Heart right ventricle (tissue), 16 donors: ENCODE data around the gene GRIN2C. TPM values are rescaled to one million over a fixed set of nuclear protein-coding genes. Genes with fewer than 3 reads are reported as not detected.

ENCODE experiments used
- ATAC-seq, 8 donors: fragments of 200-7000 bp; cut with Tn5 transposase; one replicate each; pipeline ENCODE4 v1.9.1; 2020; ENCODE audit warnings: mild to moderate bottlenecking in 8 of 8, moderate library complexity in 8 of 8, moderate number of reproducible peaks in 1 of 8
- DNase-seq, 2 donors: peaks; one replicate each; pipeline ENCODE4 v3.0.0-alpha.2; 2020
- H3K27ac ChIP-seq, 10 donors: fragments of 200-600 bp; sonication (generic) in 2 of 10; one replicate each; pipeline versions ENCODE4 v1.5.0 to v1.8.0; 2020 to 2022; ENCODE audit warnings: mild to moderate bottlenecking in 3 of 10
- H3K27me3 ChIP-seq, 7 donors: fragments of 200-600 bp; one replicate each; pipeline ENCODE4 v1.8.0; 2021 to 2022; ENCODE audit warnings: mild to moderate bottlenecking in 2 of 7
- H3K36me3 ChIP-seq, 9 donors: fragments of 200-600 bp; sonication (generic) in 1 of 9; one replicate each; pipeline versions ENCODE4 v1.5.0 to v1.8.0; 2020 to 2022; ENCODE audit warnings: mild to moderate bottlenecking in 2 of 9
- H3K4me1 ChIP-seq, 9 donors: fragments of 200-600 bp; sonication (generic) in 1 of 9; one replicate each; pipeline versions ENCODE4 v1.5.0 to v1.8.0; 2020 to 2022; ENCODE audit warnings: mild to moderate bottlenecking in 4 of 9
- H3K4me3 ChIP-seq, 10 donors: fragments of 200-600 bp; sonication (generic) in 2 of 10; one replicate each; pipeline versions ENCODE4 v1.5.0 to v1.8.0; 2020 to 2022; ENCODE audit warnings: mild to moderate bottlenecking in 7 of 10, moderate library complexity in 2 of 10
- H3K9me3 ChIP-seq, 11 donors: fragments of 200-600 bp in 10 of 11; sonication (generic) in 2 of 11; one replicate each; pipeline versions ENCODE4 v1.5.0 to v1.8.0; 2013 to 2022; ENCODE audit warnings: mild to moderate bottlenecking in 2 of 11, control low read depth in 1 of 11, moderate library complexity in 1 of 11
- WGBS, 2 donors: extraction: QIAGEN DNeasy Blood & Tissue Kit; methylation state at CpG; one replicate each; pipeline ENCODE4 v1.1.7; 2013; ENCODE audit warnings: inconsistent platforms in 1 of 2; 5-methylcytosine and 5-hydroxymethylcytosine counted together
- intact Hi-C, 10 donors: fragments of 100-400 bp; cut with DNase I; formaldehyde crosslinking; loops; one replicate each; pipeline versions ENCODE4 v1.11.1 to v1.14.2; 2022
- polyA plus RNA-seq, 2 donors: library from polyadenylated mRNA; stranded (reverse); fragments of 200-250 nt; gene quantifications; one replicate each; pipeline ENCODE4 v1.2.3, GENCODE V29; 2013
- total RNA-seq, 10 donors: library from RNA; stranded (reverse); fragmentation: NEBNext Ultra II Directional in 3 of 10; extraction: Animal tissue kit (Norgen Biotek cat#: 25700) in 3 of 10; gene quantifications; one replicate each; pipeline versions ENCODE4 v1.2.1 to v1.2.4, GENCODE V29; 2021 to 2023
- TF ChIP-seq, protein P1 (sequence below), 9 donors: fragments of 200-600 bp; sonication (generic) in 2 of 9; IDR thresholded peaks; one replicate each; pipeline versions ENCODE4 v1.5.0 to v1.8.0; 2021 to 2022; ENCODE audit warnings: antibody characterized with exemption in 9 of 9, mild to moderate bottlenecking in 5 of 9, moderate library complexity in 1 of 9
- donor health status: Arrhythmogenic right ventricular cardiomyopathy.
- donor health status: ischemic (EF 13 %, LVEDD 7.1; RV severe dilation, severe dysfunction).
- donor health status: healthy with polysubstance abuse.
- donor health status: DM: no; HTN: yes; CAD: no.
- donor health status: DM: no; HTN: no; CAD: no.
- donor health status: ischemic (EF 25% LVEDD 6.9; RV normal size, moderate dysfunction).
- donor health status: ischemic (EF 25% LVEDD 5.7; RV mildly dilated, moderate dysfunction).
- donor health status: healthy.
- donor health status: DM: yes; HTN: yes; CAD: no.
- donor health status: Ischemic cardiomyopathy.
- donor health status: ischemic (EF 35%, LVEDD 5.7; RV mildly dilated, moderate dysfunction).
- donor health status: nonischemic (EF 11% LVEDD 7.7; RV severe dilation, severe dysfunction).
- donor health status: DM: yes; HTN: yes; CAD: no.
- donor health status: PGD.
- donor health status: ischemic (EF 29% LVEDD 5.4; RV normal size, mild dysfunction).
- donor health status: nonischemic (EF 23%, LVEDD 6.1; RV moderate dilation, normal function).

Gene GRIN2C
- total and polyA plus RNA-seq, 12 donors = 0.13 to 0.66 (median 0.31) TPM

GRCh38 chr17:74873874-74874614 is 14.4 kb upstream of the GRIN2C start:
- DNase-seq = no peak
- no peak for ATAC-seq
- TF ChIP-seq, protein P1, sequence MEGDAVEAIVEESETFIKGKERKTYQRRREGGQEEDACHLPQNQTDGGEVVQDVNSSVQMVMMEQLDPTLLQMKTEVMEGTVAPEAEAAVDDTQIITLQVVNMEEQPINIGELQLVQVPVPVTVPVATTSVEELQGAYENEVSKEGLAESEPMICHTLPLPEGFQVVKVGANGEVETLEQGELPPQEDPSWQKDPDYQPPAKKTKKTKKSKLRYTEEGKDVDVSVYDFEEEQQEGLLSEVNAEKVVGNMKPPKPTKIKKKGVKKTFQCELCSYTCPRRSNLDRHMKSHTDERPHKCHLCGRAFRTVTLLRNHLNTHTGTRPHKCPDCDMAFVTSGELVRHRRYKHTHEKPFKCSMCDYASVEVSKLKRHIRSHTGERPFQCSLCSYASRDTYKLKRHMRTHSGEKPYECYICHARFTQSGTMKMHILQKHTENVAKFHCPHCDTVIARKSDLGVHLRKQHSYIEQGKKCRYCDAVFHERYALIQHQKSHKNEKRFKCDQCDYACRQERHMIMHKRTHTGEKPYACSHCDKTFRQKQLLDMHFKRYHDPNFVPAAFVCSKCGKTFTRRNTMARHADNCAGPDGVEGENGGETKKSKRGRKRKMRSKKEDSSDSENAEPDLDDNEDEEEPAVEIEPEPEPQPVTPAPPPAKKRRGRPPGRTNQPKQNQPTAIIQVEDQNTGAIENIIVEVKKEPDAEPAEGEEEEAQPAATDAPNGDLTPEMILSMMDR (IDR thresholded peaks at IDR 0.05) = no peak
- H3K4me1 ChIP-seq = peaks cover 14 to 37% (median 26%) of the 10 kb centered on the region in 9 donors
- H3K27ac ChIP-seq = peak overlapping the region in 9 of 10 donors; percentile 83 to 96 (median 89)
- no peaks in the 10 kb centered on the region for H3K27me3 ChIP-seq
- 60% methylated on average over 6 of the region's 6 CpGs for WGBS, 2 donors
- intact Hi-C loops = no loop called here
- H3K4me3 ChIP-seq = peak overlapping the region in 9 of 10 donors; percentile 47 to 78 (median 70)
- H3K36me3 ChIP-seq = no peaks in the 10 kb centered on the region
- no peaks in the 10 kb centered on the region for H3K9me3 ChIP-seq

DNA sequence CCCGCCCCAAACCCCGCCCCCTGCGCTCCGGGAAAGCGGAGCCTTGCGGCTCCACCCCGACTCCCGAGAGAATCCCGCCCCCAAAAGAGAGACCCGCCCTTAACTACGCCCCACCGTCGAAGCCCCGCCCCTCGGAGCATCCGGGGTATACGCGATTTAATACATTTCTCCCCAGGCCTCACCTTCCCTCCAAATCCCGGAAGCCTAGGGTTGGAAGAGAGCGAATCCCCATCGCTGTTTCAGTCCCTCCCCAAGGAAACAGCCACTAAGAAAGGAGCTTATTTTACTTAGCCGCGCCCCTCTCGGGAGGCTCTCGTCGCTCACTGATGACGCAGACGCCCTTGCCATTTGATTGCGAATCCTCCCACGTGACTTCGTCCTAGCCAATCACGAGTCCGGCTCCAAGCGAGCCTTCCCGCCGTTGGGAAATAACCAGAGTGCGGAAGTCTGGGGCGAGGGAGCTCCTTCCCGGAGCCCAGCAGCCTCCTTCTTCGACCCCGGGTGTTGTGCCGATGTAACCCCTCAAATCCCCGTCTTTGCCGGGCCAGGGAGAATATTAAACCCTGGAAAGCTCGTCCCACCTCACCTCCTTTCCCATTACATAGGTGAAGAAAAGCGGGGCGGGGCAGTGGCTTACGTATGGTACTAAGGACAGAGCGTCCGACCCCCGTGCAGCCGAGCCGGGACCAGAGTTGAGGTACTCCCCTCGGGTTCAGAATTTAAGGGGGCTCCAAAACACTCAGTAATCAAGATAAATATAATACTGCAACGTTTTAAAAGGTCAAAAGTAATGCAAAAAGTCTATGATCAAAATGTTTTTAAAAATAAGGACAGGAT is 13.6 kb upstream of the GRIN2C start:
- intact Hi-C loops = no loop called here
- TF ChIP-seq, protein P1 (IDR thresholded peaks at IDR 0.05) = no peak
- peak overlapping the region; percentile 21 to 96 (median 88) for H3K27ac ChIP-seq
- H3K4me1 ChIP-seq = peaks cover 14 to 37% (median 25%) of the 10 kb centered on the region in 9 donors
- H3K27me3 ChIP-seq = no peaks in the 10 kb centered on the region
- no peaks in the 10 kb centered on the region for H3K36me3 ChIP-seq
- H3K9me3 ChIP-seq = no peaks in the 10 kb centered on the region
- ATAC-seq = peak; percentile 94 to 98 (median 96)
- DNase-seq = peak; percentile 99 to 100
- H3K4me3 ChIP-seq = peak overlapping the region in 9 of 10 donors; percentile 47 to 78 (median 70)
- whole genome bisulfite sequencing, 2 donors = 0% methylated on average over 55 of the region's 55 CpGs

DNA sequence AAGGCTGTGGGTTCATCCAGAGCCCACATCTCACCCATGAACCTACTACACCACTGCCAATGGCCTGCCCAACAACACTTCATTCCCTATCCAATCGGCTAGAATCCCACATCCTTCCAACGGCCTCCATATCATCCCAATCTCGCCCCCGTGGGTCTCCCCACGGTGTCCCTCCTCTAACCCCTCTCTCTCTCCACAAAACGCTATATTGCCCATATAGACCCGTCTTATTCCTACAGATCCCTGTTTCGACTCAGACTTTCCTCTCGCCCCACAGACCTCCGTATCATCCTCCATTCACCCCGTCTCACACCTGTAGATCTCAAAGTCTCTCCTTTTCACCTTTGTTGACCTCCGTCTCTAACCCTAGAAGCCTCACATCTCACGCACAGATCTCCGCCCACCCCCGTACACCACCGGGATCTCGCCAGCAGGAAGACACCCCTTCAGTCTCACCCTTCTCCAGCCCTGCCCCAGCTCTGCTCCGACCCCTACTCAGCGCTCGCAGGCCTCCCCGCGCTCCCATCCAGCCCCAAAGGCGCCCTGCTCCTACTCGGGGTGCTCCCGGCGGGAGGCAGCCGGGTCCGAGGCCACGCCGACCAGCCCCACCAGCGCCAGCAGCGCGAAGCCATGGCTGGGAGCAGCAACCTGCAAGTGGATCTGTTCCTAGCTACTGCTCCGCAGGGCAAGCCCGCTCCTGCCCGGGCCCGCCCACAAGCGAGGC is 12.8 kb upstream of the GRIN2C start, which contains the start of gene FDXR:
Gene FDXR, minus strand, starts transcription at position 682 of the 724 bp plus-strand sequence. Its CDS starts 50 bp downstream, at position 632.
- intact Hi-C loops = no loop called here
- ATAC-seq (no peak), DNase-seq (no peak)
- H3K27me3 ChIP-seq = no peaks in the 10 kb centered on the region
- H3K36me3 ChIP-seq = no peaks in the 10 kb centered on the region
- H3K27ac ChIP-seq = peak within 1 kb of the TSS; percentile 21 to 96 (median 88)
- peaks cover 8 to 30% (median 20%) of the 10 kb centered on the region in 9 donors for H3K4me1 ChIP-seq
- H3K4me3 ChIP-seq = peak within 1 kb of the TSS; percentile 23 to 78 (median 68)
- H3K9me3 ChIP-seq = no peaks in the 10 kb centered on the region
- TF ChIP-seq, protein P1 (IDR thresholded peaks at IDR 0.05) = no peak
- WGBS, 2 donors = 7 to 9% methylated on average over 38 of the region's 38 CpGs
